Measurements from ENCODE around the gene NOTCH4.
A peak's percentile ranks its signal among the peaks of the same experiment; 100 is the strongest.

DNA sequence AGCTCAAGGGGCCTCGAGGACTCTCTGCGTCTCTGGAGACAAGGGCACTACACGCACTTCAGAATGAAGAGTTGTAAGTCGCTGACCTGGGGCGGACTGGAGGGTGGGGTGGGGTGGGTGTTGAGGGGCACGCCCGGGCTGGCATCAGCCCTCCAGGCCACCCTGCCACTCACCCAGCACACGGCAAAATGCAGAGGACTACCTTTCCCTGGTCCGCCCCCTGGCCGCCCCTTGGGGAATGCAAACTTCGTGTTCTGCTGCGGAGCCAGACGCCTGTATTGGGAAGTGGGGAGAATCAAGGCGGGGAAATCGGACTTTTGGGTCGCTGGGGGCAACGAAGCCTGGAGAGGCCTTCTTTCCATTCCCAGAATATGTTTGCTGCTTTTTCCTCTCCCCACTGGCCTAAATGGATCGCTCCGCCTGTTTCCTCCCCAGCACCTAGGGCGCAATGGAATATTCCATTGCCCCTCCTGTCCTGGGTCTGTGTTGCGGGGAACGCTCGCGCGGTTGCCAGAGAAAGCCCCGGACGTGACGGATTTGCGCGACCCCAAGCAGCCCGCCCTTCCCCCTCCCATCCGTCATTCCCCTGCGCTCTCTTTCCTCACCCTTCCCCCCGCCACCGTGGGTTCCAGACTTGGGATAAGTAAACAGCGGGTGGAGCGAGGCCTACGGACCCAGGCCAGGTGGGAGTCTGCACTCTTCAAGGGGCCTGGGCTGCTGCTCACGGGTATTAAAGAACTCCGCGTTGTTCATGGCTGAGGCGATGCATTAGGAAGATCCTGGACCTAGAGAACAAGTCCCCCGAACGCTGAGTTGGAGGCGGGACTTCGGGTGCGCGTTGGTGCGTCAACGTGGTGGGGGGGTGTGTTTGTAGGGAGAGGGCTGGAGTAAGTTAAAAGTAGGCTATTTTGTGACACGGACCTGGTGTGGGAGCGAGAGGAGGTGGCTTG is 70.0 kb downstream of the NOTCH4 start, which contains the start of gene PPT2:
- TF ChIP-seq, protein P1, sequence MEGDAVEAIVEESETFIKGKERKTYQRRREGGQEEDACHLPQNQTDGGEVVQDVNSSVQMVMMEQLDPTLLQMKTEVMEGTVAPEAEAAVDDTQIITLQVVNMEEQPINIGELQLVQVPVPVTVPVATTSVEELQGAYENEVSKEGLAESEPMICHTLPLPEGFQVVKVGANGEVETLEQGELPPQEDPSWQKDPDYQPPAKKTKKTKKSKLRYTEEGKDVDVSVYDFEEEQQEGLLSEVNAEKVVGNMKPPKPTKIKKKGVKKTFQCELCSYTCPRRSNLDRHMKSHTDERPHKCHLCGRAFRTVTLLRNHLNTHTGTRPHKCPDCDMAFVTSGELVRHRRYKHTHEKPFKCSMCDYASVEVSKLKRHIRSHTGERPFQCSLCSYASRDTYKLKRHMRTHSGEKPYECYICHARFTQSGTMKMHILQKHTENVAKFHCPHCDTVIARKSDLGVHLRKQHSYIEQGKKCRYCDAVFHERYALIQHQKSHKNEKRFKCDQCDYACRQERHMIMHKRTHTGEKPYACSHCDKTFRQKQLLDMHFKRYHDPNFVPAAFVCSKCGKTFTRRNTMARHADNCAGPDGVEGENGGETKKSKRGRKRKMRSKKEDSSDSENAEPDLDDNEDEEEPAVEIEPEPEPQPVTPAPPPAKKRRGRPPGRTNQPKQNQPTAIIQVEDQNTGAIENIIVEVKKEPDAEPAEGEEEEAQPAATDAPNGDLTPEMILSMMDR (IDR thresholded peaks at IDR 0.05): peak in 1 of 3 donors; percentile 18
- TF ChIP-seq POLR2AphosphoS5 (IDR thresholded peaks at IDR 0.05) (peak; percentile 73 to 87 (median 82)), POLR2A (IDR thresholded peaks at IDR 0.05) (peak; percentile 17)
